GM12878 (cell line): ENCODE data around the gene NLGN1. TPM values are rescaled to one million over a fixed set of nuclear protein-coding genes. Genes with fewer than 3 reads are reported as not detected.

ENCODE experiments used
- ATAC-seq: fragments of 200-7000 bp; cut with Tn5 transposase; 3 replicates; pipeline ENCODE4 v1.9.1; 2020; ENCODE audit warnings: mild to moderate bottlenecking, moderate library complexity
- BruUV-seq: library from RNA; stranded (reverse); fragments of 400-500 nt; replicated peaks from 2 replicates; lab custom pipeline; 2021; lab: Mats Ljungman, UMichigan
- CTCF ChIA-PET: fragments of 300-600 bp; sonication (Branson Sonifier 250); formaldehyde crosslinking; extraction: SDS; loops from one replicate; lab custom pipeline; 2021; ENCODE audit warnings: inconsistent platforms; lab: Yijun Ruan, JAX
- POLR2A ChIA-PET: fragments of 350-600 bp; formaldehyde crosslinking; extraction: SDS; loops from one replicate; lab custom pipeline; 2021; ENCODE audit warnings: inconsistent platforms; lab: Charles Lee
- RAD21 ChIA-PET: fragments of 300-600 bp; sonication (Branson Sonifier 250); formaldehyde crosslinking; loops from one replicate; lab custom pipeline; 2023; ENCODE audit warnings: antibody characterized with exemption; ENCODE audit not compliant: unreplicated experiment; lab: Charles Lee
- SMC1A ChIA-PET: fragments of 300-600 bp; sonication (Branson Sonifier 250); formaldehyde crosslinking; loops from one replicate; lab custom pipeline; 2023; ENCODE audit not compliant: unreplicated experiment, uncharacterized antibody; lab: Charles Lee
- DNase-seq: peaks from one replicate; pipeline ENCODE4 v3.0.0-alpha.2; 2011; ENCODE audit warnings: low read depth, low spot score
- FAIRE-seq: peaks from 3 replicates; lab custom pipeline; 2011; peaks lifted over from hg19 to GRCh38; lab: Jason Lieb, UNC
- H2AFZ ChIP-seq: 2 replicates; pipeline ENCODE4 v1.6.0; 2011; ENCODE audit warnings: low read depth, low read length, control low read depth; ENCODE audit not compliant: control insufficient read depth
- H3K27ac ChIP-seq: 2 replicates; pipeline ENCODE4 v1.5.1; 2011; ENCODE audit warnings: control low read depth; ENCODE audit not compliant: control insufficient read depth, insufficient read depth
- H3K27me3 ChIP-seq, 2 experiments: replicated peaks in 1 of 2; 2 replicates each; pipeline versions ENCODE4 v1.6.0 to v1.6.1; 2011; ENCODE audit warnings: low read length in 1 of 2; ENCODE audit not compliant: control insufficient read depth in 2 of 2, insufficient read depth in 2 of 2
- H3K36me3 ChIP-seq, 2 experiments: 2 replicates each; pipeline ENCODE4 v1.5.1; 2011; ENCODE audit warnings: low read length in 1 of 2; ENCODE audit not compliant: control insufficient read depth in 2 of 2, insufficient read depth in 2 of 2
- H3K4me1 ChIP-seq: 2 replicates; pipeline ENCODE4 v1.6.1; 2011; ENCODE audit warnings: mild to moderate bottlenecking, low read length, moderate library complexity, mixed read lengths; ENCODE audit not compliant: control insufficient read depth, insufficient read depth
- H3K4me2 ChIP-seq: 2 replicates; pipeline ENCODE4 v1.6.0; 2011; ENCODE audit warnings: control low read depth; ENCODE audit not compliant: control insufficient read depth, insufficient read depth
- H3K4me3 ChIP-seq: fragments of 200-600 bp; sonication (generic); 2 replicates; pipeline ENCODE4 v1.5.1; 2016
- H3K79me2 ChIP-seq: 2 replicates; pipeline ENCODE4 v1.6.0; 2011; ENCODE audit warnings: low read length; ENCODE audit not compliant: control insufficient read depth, insufficient read depth
- H3K9ac ChIP-seq: 2 replicates; pipeline ENCODE4 v1.8.0; 2011; ENCODE audit warnings: low read length, control low read depth, mixed read lengths; ENCODE audit not compliant: control insufficient read depth, insufficient read depth
- H3K9me3 ChIP-seq: replicated peaks from 3 replicates; pipeline ENCODE4 v1.5.1; 2011; ENCODE audit warnings: mild to moderate bottlenecking, low read length; ENCODE audit not compliant: control insufficient read depth, insufficient read depth
- H4K20me1 ChIP-seq: 2 replicates; pipeline ENCODE4 v1.6.0; 2011; ENCODE audit not compliant: control insufficient read depth, insufficient read depth
- BCL11A ChIP-seq: IDR thresholded peaks from 2 replicates; pipeline ENCODE4 v1.6.1; 2011; ENCODE audit warnings: low read depth, low read length
- DPF2 ChIP-seq: fragments of 450-650 bp; IDR thresholded peaks from 2 replicates; pipeline ENCODE4 v1.6.1; 2017; ENCODE audit warnings: mild to moderate bottlenecking
- EGR1 ChIP-seq, 2 experiments: IDR thresholded peaks; 1 replicate in 1 of 2; 2 replicates in 1 of 2; pipeline ENCODE4 v1.6.1; 2011 to 2012; ENCODE audit warnings: low read depth in 2 of 2, low read length in 2 of 2, borderline replicate concordance in 1 of 2, mild to moderate bottlenecking in 1 of 2, moderate library complexity in 1 of 2
- HCFC1 ChIP-seq: fragments of 150-350 bp; IDR thresholded peaks from 2 replicates; pipeline ENCODE4 v1.6.1; 2014; ENCODE audit warnings: low read length
- KDM1A ChIP-seq: fragments of 200-600 bp; sonication (generic); IDR thresholded peaks from 2 replicates; pipeline ENCODE4 v1.6.1; 2016; ENCODE audit warnings: borderline replicate concordance
- KLF5 ChIP-seq: fragments of 450-650 bp; IDR thresholded peaks from 2 replicates; pipeline ENCODE4 v1.6.1; 2014; ENCODE audit warnings: mild to moderate bottlenecking; ENCODE audit not compliant: partially characterized antibody
- LARP7 ChIP-seq: fragments of 450-650 bp; IDR thresholded peaks from 2 replicates; pipeline ENCODE4 v1.6.1; 2017; ENCODE audit warnings: mild to moderate bottlenecking
- POLR2AphosphoS5 ChIP-seq: IDR thresholded peaks from 2 replicates; pipeline ENCODE4 v1.6.1; 2011; ENCODE audit warnings: mild to moderate bottlenecking, low read length, inconsistent platforms
- SMARCA5 ChIP-seq: fragments of 450-650 bp; IDR thresholded peaks from 2 replicates; pipeline ENCODE4 v1.6.1; 2017; ENCODE audit warnings: mild to moderate bottlenecking
- TBL1XR1 ChIP-seq: IDR thresholded peaks from 2 replicates; pipeline ENCODE4 v1.6.1; 2012; ENCODE audit warnings: low read depth, low read length, improper control_type of control experiment
- ZNF622 ChIP-seq: fragments of 450-650 bp; IDR thresholded peaks from 2 replicates; pipeline ENCODE4 v1.6.1; 2017; ENCODE audit warnings: mild to moderate bottlenecking, inconsistent platforms
- WGBS: methylation state at CpG from one replicate; pipeline ENCODE4 v1.1.6; 2016; ENCODE audit warnings: low lambda C conversion rate; ENCODE audit not compliant: insufficient replicate concordance, insufficient coverage; ENCODE audit errors: missing lambda C conversion rate; 5-methylcytosine and 5-hydroxymethylcytosine counted together
- in situ Hi-C: fragments of 300-500 bp; cut with MboI; formaldehyde crosslinking; loops from 9 replicates; pipeline ENCODE4 v1.14.3; 2018; ENCODE audit warnings: mixed read lengths
- intact Hi-C: fragments of 100-400 bp; cut with micrococcal nuclease; formaldehyde crosslinking; loops from one replicate; pipeline ENCODE4 v1.14.2; 2022; ENCODE audit not compliant: unreplicated experiment
- polyA plus RNA-seq, 11 experiments: library from polyadenylated mRNA; depleted of rRNA in 4 of 11; unstranded in 6 of 11; stranded (reverse) in 5 of 11; fragments of >200 nt; fragmentation: Nextera tagmentation in 4 of 11; fragmentation: Illumina TruSeq in 1 of 11; extraction: Ambion mirVana in 4 of 11; extraction: Trizol in 1 of 11; gene quantifications; 1 replicate in 1 of 11; 2 replicates in 10 of 11; pipeline versions ENCODE4 v1.2.1 to v1.2.3, GENCODE V29; 2011 to 2016; ENCODE audit warnings: inconsistent platforms in 2 of 11, missing spikeins in 2 of 11, low read depth in 1 of 11
- total RNA-seq, 4 experiments: library from RNA; depleted of rRNA in 3 of 4; stranded (reverse); fragments of >200 nt in 3 of 4; fragmentation: Illumina TruSeq in 1 of 4; extraction: Trizol in 1 of 4; gene quantifications; 2 replicates each; pipeline versions ENCODE4 v1.2.1 to v1.2.3, GENCODE V29; 2013 to 2021
- TF ChIP-seq, protein P1 (sequence below): fragments of 450-650 bp; IDR thresholded peaks from 2 replicates; pipeline ENCODE4 v1.6.1; 2018; ENCODE audit warnings: borderline replicate concordance, mild to moderate bottlenecking; ENCODE audit not compliant: partially characterized antibody
- TF ChIP-seq, protein P2 (sequence below): IDR thresholded peaks from 2 replicates; pipeline ENCODE4 v1.6.1; 2011; ENCODE audit warnings: low read depth, mild to moderate bottlenecking, low read length, moderate library complexity, borderline replicate concordance; ENCODE audit errors: extremely low read depth
- TF ChIP-seq, protein P3 (sequence below): fragments of 450-650 bp; IDR thresholded peaks from 2 replicates; pipeline ENCODE4 v1.6.1; 2016; ENCODE audit warnings: mild to moderate bottlenecking

The NLGN1 gene
- total and polyA plus RNA-seq, 10 of the 15 experiments (the other 5 are each of a cell fraction or from before 2014, with no cell fraction given) = not detected

DNA sequence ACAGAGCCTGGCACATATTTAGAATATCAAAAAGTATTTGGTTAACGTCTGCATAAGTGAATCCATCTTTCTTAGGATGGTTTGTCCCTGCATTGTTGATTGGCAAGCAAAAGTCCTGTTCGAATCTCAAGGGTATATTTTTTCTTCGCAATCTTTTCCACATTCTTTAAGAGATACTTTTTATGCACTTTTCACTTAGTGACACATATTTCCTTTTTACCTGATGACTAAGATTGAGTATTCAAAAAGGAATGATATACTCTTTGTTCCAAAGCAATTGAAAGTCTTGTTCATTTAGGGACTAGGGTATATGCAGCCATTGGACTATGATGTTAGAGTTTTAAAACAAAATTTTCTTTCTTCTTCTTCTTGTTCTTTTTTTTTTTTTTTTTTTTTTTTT is 349.9 kb downstream of the NLGN1 start:
- H3K4me3 ChIP-seq = no peak overlapping the region
- TF ChIP-seq ZNF622 = no peak
- no peak for TF ChIP-seq LARP7
- no peaks in the 10 kb centered on the region for H3K9me3 ChIP-seq
- H3K27me3 ChIP-seq = no peaks in the 10 kb centered on the region
- H2AFZ ChIP-seq = no peak overlapping the region
- ChIA-PET RAD21 (no interaction called here), POLR2A (no interaction called here), SMC1A (no interaction called here), CTCF (no interaction called here)
- ATAC-seq (no peak), FAIRE-seq (no peak), DNase-seq (no peak)
- no peaks in the 10 kb centered on the region for H4K20me1 ChIP-seq
- no peak overlapping the region for H3K9ac ChIP-seq
- no peak overlapping the region for H3K4me2 ChIP-seq
- 48% methylated on average over 3 of the region's 3 CpGs for WGBS
- no peaks in the 10 kb centered on the region for H3K79me2 ChIP-seq
- no peaks in the 10 kb centered on the region for H3K4me1 ChIP-seq
- in situ Hi-C loops (no loop called here), intact Hi-C loops (no loop called here)
- H3K36me3 ChIP-seq = no peaks in the 10 kb centered on the region
- no peak overlapping the region for H3K27ac ChIP-seq
- no TSS peak for BruUV-seq

DNA sequence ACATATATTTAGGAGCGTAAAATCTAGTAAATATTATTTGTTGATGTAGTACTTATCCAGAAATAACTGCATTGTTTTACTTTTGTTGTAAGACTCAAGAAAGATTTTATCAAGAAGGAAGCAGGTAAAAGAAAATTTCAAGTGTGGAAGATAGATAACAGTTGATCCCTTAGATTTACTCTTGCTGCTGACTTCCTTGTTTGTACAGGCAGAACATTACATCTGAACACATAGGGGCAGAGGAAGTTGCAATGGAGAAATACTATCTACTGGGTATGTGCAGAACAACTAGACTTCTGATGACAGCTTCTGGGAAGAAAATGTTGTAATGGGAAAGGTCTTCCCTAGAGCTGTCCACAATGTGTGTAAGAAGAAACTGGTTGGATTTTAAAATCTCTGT is 350.6 kb downstream of the NLGN1 start:
- POLR2A ChIA-PET = no interaction called here
- in situ Hi-C loops (no loop called here), intact Hi-C loops (no loop called here)
- H3K27ac ChIP-seq = no peak overlapping the region
- SMC1A ChIA-PET = no interaction called here
- H2AFZ ChIP-seq = no peak overlapping the region
- H3K79me2 ChIP-seq = no peaks in the 10 kb centered on the region
- DNase-seq (no peak), FAIRE-seq (no peak), ATAC-seq (no peak)
- no peak for TF ChIP-seq KLF5
- TF ChIP-seq BCL11A = no peak
- no peak for TF ChIP-seq EGR1 (IDR thresholded peaks at IDR 0.05; ENCODE audit: borderline replicate concordance in 1 of 2, low read depth in 2 of 2, low read length in 2 of 2)
- TF ChIP-seq, protein P1, sequence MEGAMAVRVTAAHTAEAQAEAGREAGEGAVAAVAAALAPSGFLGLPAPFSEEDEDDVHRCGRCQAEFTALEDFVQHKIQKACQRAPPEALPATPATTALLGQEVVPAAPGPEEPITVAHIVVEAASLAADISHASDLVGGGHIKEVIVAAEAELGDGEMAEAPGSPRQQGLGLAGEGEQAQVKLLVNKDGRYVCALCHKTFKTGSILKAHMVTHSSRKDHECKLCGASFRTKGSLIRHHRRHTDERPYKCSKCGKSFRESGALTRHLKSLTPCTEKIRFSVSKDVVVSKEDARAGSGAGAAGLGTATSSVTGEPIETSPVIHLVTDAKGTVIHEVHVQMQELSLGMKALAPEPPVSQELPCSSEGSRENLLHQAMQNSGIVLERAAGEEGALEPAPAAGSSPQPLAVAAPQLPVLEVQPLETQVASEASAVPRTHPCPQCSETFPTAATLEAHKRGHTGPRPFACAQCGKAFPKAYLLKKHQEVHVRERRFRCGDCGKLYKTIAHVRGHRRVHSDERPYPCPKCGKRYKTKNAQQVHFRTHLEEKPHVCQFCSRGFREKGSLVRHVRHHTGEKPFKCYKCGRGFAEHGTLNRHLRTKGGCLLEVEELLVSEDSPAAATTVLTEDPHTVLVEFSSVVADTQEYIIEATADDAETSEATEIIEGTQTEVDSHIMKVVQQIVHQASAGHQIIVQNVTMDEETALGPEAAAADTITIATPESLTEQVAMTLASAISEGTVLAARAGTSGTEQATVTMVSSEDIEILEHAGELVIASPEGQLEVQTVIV = no peak
- TF ChIP-seq, protein P2, sequence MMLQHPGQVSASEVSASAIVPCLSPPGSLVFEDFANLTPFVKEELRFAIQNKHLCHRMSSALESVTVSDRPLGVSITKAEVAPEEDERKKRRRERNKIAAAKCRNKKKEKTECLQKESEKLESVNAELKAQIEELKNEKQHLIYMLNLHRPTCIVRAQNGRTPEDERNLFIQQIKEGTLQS = no peak
- no peak for TF ChIP-seq SMARCA5
- no peak for TF ChIP-seq KDM1A
- TF ChIP-seq, protein P3, sequence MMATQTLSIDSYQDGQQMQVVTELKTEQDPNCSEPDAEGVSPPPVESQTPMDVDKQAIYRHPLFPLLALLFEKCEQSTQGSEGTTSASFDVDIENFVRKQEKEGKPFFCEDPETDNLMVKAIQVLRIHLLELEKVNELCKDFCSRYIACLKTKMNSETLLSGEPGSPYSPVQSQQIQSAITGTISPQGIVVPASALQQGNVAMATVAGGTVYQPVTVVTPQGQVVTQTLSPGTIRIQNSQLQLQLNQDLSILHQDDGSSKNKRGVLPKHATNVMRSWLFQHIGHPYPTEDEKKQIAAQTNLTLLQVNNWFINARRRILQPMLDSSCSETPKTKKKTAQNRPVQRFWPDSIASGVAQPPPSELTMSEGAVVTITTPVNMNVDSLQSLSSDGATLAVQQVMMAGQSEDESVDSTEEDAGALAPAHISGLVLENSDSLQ = no peak
- TF ChIP-seq TBL1XR1 = no peak
- no peak for TF ChIP-seq POLR2AphosphoS5
- no peak for TF ChIP-seq DPF2
- no peak for TF ChIP-seq HCFC1
- BruUV-seq = no TSS peak
- 0% methylated on average over 1 of the region's 1 CpG for WGBS
- no peaks in the 10 kb centered on the region for H3K9me3 ChIP-seq
- H4K20me1 ChIP-seq = no peaks in the 10 kb centered on the region
- H3K4me1 ChIP-seq = no peaks in the 10 kb centered on the region
- RAD21 ChIA-PET = no interaction called here
- H3K36me3 ChIP-seq = no peaks in the 10 kb centered on the region
- H3K4me2 ChIP-seq = no peak overlapping the region
- no peak overlapping the region for H3K9ac ChIP-seq
- CTCF ChIA-PET = no interaction called here
- H3K27me3 ChIP-seq = no peaks in the 10 kb centered on the region
- no peak overlapping the region for H3K4me3 ChIP-seq
